HUES48 (cell line): ENCODE measurements around the gene IL6R.

Experiments used
- H3K27ac ChIP-seq: one replicate; pipeline ENCODE4 v1.7.0; 2013; ENCODE audit warnings: low read depth, low read length, inconsistent platforms
- H3K27me3 ChIP-seq: 2 replicates; pipeline ENCODE4 v1.6.1; 2013; ENCODE audit warnings: mild to moderate bottlenecking, low read length; ENCODE audit not compliant: control insufficient read depth, insufficient read depth
- H3K36me3 ChIP-seq: 2 replicates; pipeline ENCODE4 v1.6.1; 2013; ENCODE audit warnings: low read length; ENCODE audit not compliant: control insufficient read depth, insufficient read depth
- H3K4me1 ChIP-seq: 2 replicates; pipeline ENCODE4 v1.6.1; 2013; ENCODE audit warnings: mild to moderate bottlenecking, low read length; ENCODE audit not compliant: control insufficient read depth, insufficient read depth
- H3K4me3 ChIP-seq: 2 replicates; pipeline ENCODE4 v1.5.1; 2013; ENCODE audit warnings: mild to moderate bottlenecking, low read depth, low read length
- H3K9ac ChIP-seq: 2 replicates; pipeline ENCODE4 v1.6.1; 2013; ENCODE audit warnings: mild to moderate bottlenecking, low read depth, low read length, moderate library complexity
- H3K9me3 ChIP-seq: 2 replicates; pipeline ENCODE4 v1.6.1; 2013; ENCODE audit warnings: low read length; ENCODE audit not compliant: control insufficient read depth, insufficient read depth

The IL6R gene

DNA sequence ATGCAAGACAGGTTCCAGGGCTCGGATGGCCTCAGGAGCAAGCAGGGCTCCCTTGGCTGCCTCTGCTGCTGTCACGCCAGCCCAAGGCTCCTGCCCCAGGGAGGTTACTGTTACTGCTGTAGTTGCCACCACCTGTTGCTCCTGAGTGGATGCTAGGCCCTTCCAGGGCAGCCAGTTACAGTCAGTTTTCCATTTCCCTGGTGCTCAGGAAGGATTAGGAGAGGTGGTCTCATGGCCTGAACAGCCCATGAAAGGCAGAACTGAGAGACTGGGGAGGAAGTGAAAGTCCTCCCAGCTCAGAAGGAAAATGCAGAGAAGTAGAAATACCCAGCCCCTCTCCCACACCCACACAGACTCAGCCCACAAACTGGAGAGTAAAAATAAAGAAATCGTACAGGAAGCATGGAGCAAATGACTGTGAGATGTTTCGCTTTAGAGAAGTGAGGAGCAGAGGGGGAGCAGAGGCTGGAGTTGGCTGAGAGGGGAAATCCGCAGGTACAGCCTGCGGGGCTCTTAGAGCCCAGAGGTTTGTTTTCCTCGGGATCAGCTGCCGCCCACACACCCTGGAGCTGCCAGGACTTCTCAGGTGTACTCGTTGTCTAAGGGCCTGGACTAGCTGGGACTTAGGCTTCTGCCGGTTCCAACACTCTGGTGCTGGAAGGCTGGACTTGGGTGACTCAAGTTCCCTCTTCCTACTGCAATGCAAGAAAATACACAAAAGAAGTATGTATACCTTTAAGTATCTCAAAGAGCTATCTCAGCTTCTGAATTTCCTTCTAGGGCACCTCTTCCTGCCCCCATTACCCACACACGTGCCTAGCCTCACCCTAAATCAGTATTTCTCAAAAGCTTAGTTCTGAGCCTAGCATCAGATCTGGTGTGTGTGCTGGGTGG, 2.3 kb downstream of the IL6R start:
- peaks cover 25% of the 10 kb centered on the region for H3K4me1 ChIP-seq
- H3K4me3 ChIP-seq, result no peak overlapping the region
- H3K36me3 ChIP-seq, result no peaks in the 10 kb centered on the region
- no peak overlapping the region for H3K9ac ChIP-seq
- H3K27me3 ChIP-seq, result peaks cover 40% of the 10 kb centered on the region
- no peak overlapping the region for H3K27ac ChIP-seq
- no peaks in the 10 kb centered on the region for H3K9me3 ChIP-seq

- peaks cover 25% of the 10 kb centered on the region for H3K4me1 ChIP-seq
- no peaks in the 10 kb centered on the region for H3K36me3 ChIP-seq
- no peak overlapping the region for H3K9ac ChIP-seq
- H3K27ac ChIP-seq, result peak overlapping the region; percentile 13
- H3K4me3 ChIP-seq, result no peak overlapping the region
- no peaks in the 10 kb centered on the region for H3K9me3 ChIP-seq
- H3K27me3 ChIP-seq, result peaks cover 39% of the 10 kb centered on the region
Measured at GRCh38 chr1:154408174-154408777, 3.1 kb downstream of the IL6R start.

DNA sequence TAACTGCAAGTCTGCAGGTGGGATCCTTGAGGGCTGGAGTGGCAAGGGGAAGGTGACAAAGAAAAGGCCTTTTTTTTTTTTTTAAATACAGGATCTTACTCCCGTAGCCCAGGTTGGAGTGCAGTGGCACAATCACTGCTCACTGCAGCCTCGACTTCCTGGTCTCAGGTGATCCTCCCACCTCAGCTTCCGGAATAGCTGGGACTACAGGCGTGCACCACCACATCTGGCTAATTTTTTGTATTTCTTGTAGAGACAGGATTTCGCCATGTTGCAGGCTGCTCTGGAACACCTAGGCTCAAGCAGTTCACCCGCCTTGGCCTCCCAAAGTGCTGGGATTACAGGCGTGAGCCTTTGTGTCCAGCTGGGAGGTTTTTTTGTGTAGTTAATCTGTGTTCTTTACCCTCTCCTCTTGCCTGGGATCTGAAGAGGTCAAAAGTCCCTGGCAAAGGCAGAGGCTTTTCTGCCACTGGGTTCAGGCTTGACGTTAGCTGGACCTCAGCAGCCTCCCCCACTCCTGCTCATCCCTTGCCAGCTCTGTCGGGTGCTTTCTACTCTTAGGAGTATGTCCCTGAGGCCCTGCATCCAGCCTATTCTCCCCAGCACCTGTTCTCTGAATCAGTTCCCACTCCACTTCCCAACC, 5.2 kb downstream of the IL6R start:
- Histone ChIP-seq H3K9ac (no peak overlapping the region), H3K4me1 (peaks cover 22% of the 10 kb centered on the region; the same call in 1 of the 2 replicates), H3K36me3 (no peaks in the 10 kb centered on the region), H3K9me3 (no peaks in the 10 kb centered on the region), H3K4me3 (no peak overlapping the region), H3K27me3 (peaks cover 19% of the 10 kb centered on the region), H3K27ac (no peak overlapping the region)

GRCh38 chr1:154411525-154411924, 6.4 kb downstream of the IL6R start:
- H3K36me3 ChIP-seq, result no peaks in the 10 kb centered on the region
- H3K9ac ChIP-seq, result no peak overlapping the region
- H3K9me3 ChIP-seq, result no peaks in the 10 kb centered on the region
- no peak overlapping the region for H3K27ac ChIP-seq
- peaks cover 16% of the 10 kb centered on the region; the same call in 1 of the 2 replicates for H3K4me1 ChIP-seq
- peaks cover 8% of the 10 kb centered on the region for H3K27me3 ChIP-seq
- no peak overlapping the region for H3K4me3 ChIP-seq

DNA sequence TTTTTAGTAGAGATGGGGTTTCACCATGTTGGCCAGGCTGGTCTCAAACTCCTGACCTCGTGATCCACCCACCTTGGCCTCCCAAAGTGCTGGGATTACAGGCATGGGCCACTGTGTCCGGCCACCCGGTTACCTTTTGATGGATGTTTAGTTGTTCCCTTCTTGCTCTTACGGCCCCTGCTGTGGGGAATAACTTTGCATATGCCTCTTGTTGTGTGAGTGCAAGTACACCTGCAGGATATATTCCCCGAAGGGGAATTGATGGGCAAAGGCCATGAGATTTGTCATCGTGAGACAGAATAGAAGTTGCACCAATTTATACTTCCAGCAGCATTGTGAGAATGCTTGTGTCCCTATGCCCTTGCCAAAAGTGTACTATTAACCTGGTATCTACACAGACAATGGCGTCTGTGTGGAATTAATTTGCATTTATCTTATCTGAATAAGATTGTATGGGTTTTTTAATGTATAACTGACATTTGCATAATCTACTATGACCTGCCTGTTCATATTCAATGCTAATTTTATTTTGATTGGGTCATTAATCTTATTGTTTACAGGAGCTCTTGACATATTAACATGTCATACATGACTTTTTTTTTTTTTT, 8.1 kb downstream of the IL6R start:
- H3K9ac ChIP-seq, result no peak overlapping the region
- no peak overlapping the region for H3K4me3 ChIP-seq
- no peak overlapping the region for H3K27ac ChIP-seq
- H3K27me3 ChIP-seq, result no peaks in the 10 kb centered on the region
- no peaks in the 10 kb centered on the region for H3K9me3 ChIP-seq
- no peaks in the 10 kb centered on the region for H3K36me3 ChIP-seq
- H3K4me1 ChIP-seq, result peaks cover 7% of the 10 kb centered on the region; the same call in 1 of the 2 replicates

DNA sequence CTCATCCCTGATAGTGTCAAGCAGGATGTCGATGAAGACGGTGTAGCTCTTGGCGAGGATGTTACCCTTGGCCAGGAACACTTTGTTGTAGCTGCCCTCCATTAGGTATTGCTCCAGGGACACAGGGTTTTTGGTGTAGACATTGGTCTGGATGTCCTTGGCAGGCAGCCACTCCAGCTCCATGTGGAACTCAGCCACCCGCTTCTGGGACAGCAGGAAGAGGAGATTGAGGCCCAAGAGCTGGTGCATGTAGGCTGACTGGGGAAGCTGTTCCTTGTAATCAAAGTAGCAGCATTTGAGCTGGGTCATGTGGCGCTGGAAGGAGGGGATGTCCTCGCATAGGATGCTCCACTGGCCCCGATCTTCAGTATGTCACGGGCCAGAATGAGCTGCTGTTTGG, 9.5 kb downstream of the IL6R start:
- H3K36me3 ChIP-seq, result no peaks in the 10 kb centered on the region
- no peaks in the 10 kb centered on the region for H3K9me3 ChIP-seq

DNA sequence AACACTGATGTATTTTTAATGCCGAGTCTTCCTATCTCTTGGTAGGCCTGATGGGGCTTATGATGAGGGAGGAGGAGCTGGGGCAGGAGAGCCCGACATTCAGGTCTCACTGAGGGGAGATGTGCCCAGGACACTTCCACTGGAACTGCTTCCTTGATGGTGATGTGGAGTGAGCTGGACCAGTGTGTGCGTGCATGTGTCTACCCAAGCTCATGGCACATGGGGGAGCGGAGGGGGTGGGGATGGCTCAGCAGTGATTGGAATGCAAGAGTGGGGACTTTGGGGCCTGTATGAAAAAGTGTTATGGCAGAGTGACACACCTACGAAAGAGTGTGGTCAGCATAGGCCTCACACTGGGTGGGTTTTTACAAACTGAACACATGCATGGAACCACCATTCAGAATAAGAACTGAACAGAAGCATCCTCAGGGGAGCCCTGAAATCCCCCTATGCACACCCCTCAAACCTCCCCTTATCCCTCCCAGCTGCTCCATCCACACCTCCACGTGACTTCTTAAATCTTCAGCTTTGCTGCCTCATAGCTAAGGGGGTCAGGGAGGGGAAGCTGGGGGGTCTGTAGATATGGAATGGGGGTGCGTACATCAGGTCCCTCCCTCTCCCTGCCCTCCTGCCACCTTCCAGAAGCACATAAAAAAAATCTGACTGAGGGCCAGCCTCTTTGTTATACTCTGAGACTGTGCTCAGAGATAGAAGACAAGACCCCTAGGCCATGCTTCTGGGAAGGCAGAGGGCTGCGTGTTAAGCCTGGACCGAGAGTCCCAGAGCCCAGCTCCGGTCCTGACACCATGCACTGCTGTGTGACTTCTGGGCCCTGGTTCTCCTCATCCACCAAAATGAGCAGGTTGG, 11.6 kb downstream of the IL6R start:
- Histone ChIP-seq H3K27ac (no peak overlapping the region), H3K9me3 (no peaks in the 10 kb centered on the region), H3K27me3 (no peaks in the 10 kb centered on the region), H3K9ac (no peak overlapping the region), H3K4me1 (no peaks in the 10 kb centered on the region), H3K36me3 (no peaks in the 10 kb centered on the region), H3K4me3 (no peak overlapping the region)

More for the DNA sequence above, 9.5 kb downstream of the IL6R start:
- Histone ChIP-seq H3K9ac (no peak overlapping the region), H3K27ac (no peak overlapping the region), H3K4me3 (no peak overlapping the region), H3K27me3 (no peaks in the 10 kb centered on the region), H3K4me1 (0 out of 2 replicates have a peak, but pooled peaks cover 5% of the 10 kb centered on the region)

GRCh38 chr1:154417338-154417608, 12.1 kb downstream of the IL6R start:
- Histone ChIP-seq H3K9me3 (no peaks in the 10 kb centered on the region), H3K27ac (no peak overlapping the region)

GRCh38 chr1:154418062-154418921, 13.1 kb downstream of the IL6R start:
- Histone ChIP-seq H3K27ac (no peak overlapping the region), H3K27me3 (no peaks in the 10 kb centered on the region), H3K36me3 (no peaks in the 10 kb centered on the region), H3K4me3 (no peak overlapping the region), H3K9me3 (no peaks in the 10 kb centered on the region), H3K4me1 (no peaks in the 10 kb centered on the region), H3K9ac (no peak overlapping the region)

More at GRCh38 chr1:154417338-154417608, 12.1 kb downstream of the IL6R start:
- H3K9ac ChIP-seq, result no peak overlapping the region
- H3K4me1 ChIP-seq, result no peaks in the 10 kb centered on the region
- H3K4me3 ChIP-seq, result no peak overlapping the region
- H3K27me3 ChIP-seq, result no peaks in the 10 kb centered on the region
- no peaks in the 10 kb centered on the region for H3K36me3 ChIP-seq
